HepG2 (cell line): Measurements from ENCODE around the gene MEG3. TPM values are rescaled to one million over a fixed set of nuclear protein-coding genes. Genes with fewer than 3 reads are reported as not detected.

Experiments
- ATAC-seq: fragments of 200-7000 bp; cut with Tn5 transposase; 3 replicates; pipeline ENCODE4 v1.9.1; 2020; ENCODE audit warnings: mild to moderate bottlenecking, moderate library complexity
- BruUV-seq: library from RNA; stranded (reverse); fragments of 400-500 nt; replicated peaks from 2 replicates; lab custom pipeline; 2021; lab: Mats Ljungman, UMichigan
- CTCF ChIA-PET: fragments of 300-600 bp; formaldehyde crosslinking; extraction: SDS; loops from one replicate; lab custom pipeline; 2021; ENCODE audit warnings: low total read pairs, inconsistent platforms, low intra/inter-chr PET ratio; lab: Yijun Ruan, JAX
- POLR2A ChIA-PET: fragments of 350-600 bp; sonication (Branson Sonifier 250); formaldehyde crosslinking; loops from one replicate; lab custom pipeline; 2020; ENCODE audit warnings: antibody characterized with exemption, inconsistent platforms; lab: Yijun Ruan, JAX
- DNase-seq: peaks from one replicate; pipeline ENCODE4 v3.0.0-alpha.2; 2015; ENCODE audit warnings: low spot score
- FAIRE-seq: peaks from 3 replicates; lab custom pipeline; 2011; peaks lifted over from hg19 to GRCh38; lab: Jason Lieb, UNC
- H2AFZ ChIP-seq: one replicate; pipeline ENCODE4 v1.6.1; 2011; ENCODE audit warnings: low read length, inconsistent platforms
- H3K27ac ChIP-seq: fragments of 300-600 bp; 3 replicates; pipeline ENCODE4 v1.8.0; 2011; ENCODE audit warnings: mixed run types, mild to moderate bottlenecking, mixed read lengths, low read length, inconsistent platforms; ENCODE audit not compliant: insufficient read depth; ENCODE audit errors: extremely low read length
- H3K27me3 ChIP-seq, 2 experiments: fragments of 200-600 bp in 1 of 2; 2 replicates in 1 of 2; 3 replicates in 1 of 2; pipeline versions ENCODE4 v1.6.0 to v1.8.0; 2011; ENCODE audit warnings: low read length in 2 of 2, mild to moderate bottlenecking in 2 of 2, moderate library complexity in 2 of 2, inconsistent platforms in 1 of 2; ENCODE audit not compliant: insufficient read depth in 2 of 2, control insufficient read depth in 1 of 2
- H3K36me3 ChIP-seq, 2 experiments: fragments of 200-600 bp in 1 of 2; replicated peaks in 1 of 2; 2 replicates in 1 of 2; 3 replicates in 1 of 2; pipeline versions ENCODE4 v1.5.1 to v1.8.0; 2011; ENCODE audit warnings: low read length in 2 of 2, inconsistent platforms in 1 of 2; ENCODE audit not compliant: insufficient read depth in 2 of 2, control insufficient read depth in 1 of 2
- H3K4me1 ChIP-seq: 2 replicates; pipeline ENCODE4 v1.5.1; 2012; ENCODE audit warnings: low read length, inconsistent platforms; ENCODE audit not compliant: insufficient read depth
- H3K4me2 ChIP-seq: 2 replicates; pipeline ENCODE4 v1.6.0; 2011; ENCODE audit warnings: low read depth, low read length, inconsistent platforms
- H3K4me3 ChIP-seq, 3 experiments: fragments of 200-600 bp in 1 of 3; sonication (generic), shearing (Covaris generic) in 1 of 3; replicated peaks in 1 of 3; 2 replicates each; pipeline ENCODE4 v1.5.1; 2011 to 2016; ENCODE audit warnings: low read length in 3 of 3, inconsistent platforms in 2 of 3, low read depth in 2 of 3, mild to moderate bottlenecking in 2 of 3, control low read depth in 1 of 3, mixed read lengths in 1 of 3; ENCODE audit not compliant: insufficient read depth in 1 of 3
- H3K79me2 ChIP-seq: one replicate; pipeline ENCODE4 v1.6.1; 2011; ENCODE audit warnings: low read length, inconsistent platforms; ENCODE audit not compliant: insufficient read depth
- H3K9ac ChIP-seq: 2 replicates; pipeline ENCODE4 v1.6.0; 2011; ENCODE audit warnings: mild to moderate bottlenecking, low read depth, low read length, inconsistent platforms; ENCODE audit not compliant: insufficient read depth
- H3K9me3 ChIP-seq: 2 replicates; pipeline ENCODE4 v1.5.1; 2012; ENCODE audit warnings: mild to moderate bottlenecking, low read length
- H4K20me1 ChIP-seq: 2 replicates; pipeline ENCODE4 v1.6.0; 2011; ENCODE audit warnings: inconsistent platforms, mild to moderate bottlenecking, low read length, moderate library complexity; ENCODE audit not compliant: insufficient read depth
- ATF7 ChIP-seq, 2 experiments: fragments of 450-650 bp in 1 of 2; sonication (generic) in 1 of 2; formaldehyde crosslinking in 1 of 2; IDR thresholded peaks; 2 replicates each; pipeline versions ENCODE4 v1.4.0 to v1.6.1; 2016 to 2020; ENCODE audit warnings: antibody characterized with exemption in 1 of 2, mild to moderate bottlenecking in 1 of 2, missing genetic modification reagents in 1 of 2
- CHD2 ChIP-seq: IDR thresholded peaks from 2 replicates; pipeline ENCODE4 v1.6.1; 2011; ENCODE audit warnings: low read depth, low read length, improper control_type of control experiment
- GTF2F1 ChIP-seq: fragments of 150-350 bp; IDR thresholded peaks from 2 replicates; pipeline ENCODE4 v1.6.1; 2014; ENCODE audit warnings: low read length
- HIVEP1 ChIP-seq: sonication (generic); formaldehyde crosslinking; IDR thresholded peaks from 2 replicates; pipeline ENCODE4 v1.4.0; 2020; ENCODE audit warnings: mild to moderate bottlenecking, missing genetic modification reagents
- KLF12 ChIP-seq: sonication (generic); formaldehyde crosslinking; IDR thresholded peaks from 2 replicates; pipeline ENCODE4 v1.4.0; 2020; ENCODE audit warnings: missing genetic modification reagents, borderline replicate concordance
- MXD4 ChIP-seq: IDR thresholded peaks from 2 replicates; pipeline ENCODE4 v1.6.1; 2016; ENCODE audit warnings: mild to moderate bottlenecking, missing biosample characterization, missing genetic modification reagents
- NFRKB ChIP-seq: fragments of 450-650 bp; IDR thresholded peaks from 2 replicates; pipeline ENCODE4 v1.6.1; 2017
- POGZ ChIP-seq: sonication (generic); formaldehyde crosslinking; IDR thresholded peaks from 2 replicates; pipeline ENCODE4 v1.4.0; 2020; ENCODE audit warnings: mild to moderate bottlenecking, missing genetic modification reagents
- SNRNP70 ChIP-seq: fragments of 200-400 bp; formaldehyde crosslinking; IDR thresholded peaks from 2 replicates; pipeline ENCODE4 v1.6.1; 2017; ENCODE audit warnings: mild to moderate bottlenecking, low read depth, low read length, moderate library complexity
- SOX6 ChIP-seq, 2 experiments: fragments of 450-650 bp in 1 of 2; sonication (generic) in 1 of 2; formaldehyde crosslinking in 1 of 2; IDR thresholded peaks; 2 replicates each; pipeline versions ENCODE4 v1.4.0 to v1.6.1; 2017 to 2020; ENCODE audit warnings: antibody characterized with exemption in 1 of 2, mild to moderate bottlenecking in 1 of 2, missing genetic modification reagents in 1 of 2
- TAF15 ChIP-seq: fragments of 200-400 bp; formaldehyde crosslinking; IDR thresholded peaks from one replicate; pipeline ENCODE4 v1.6.1; 2018; ENCODE audit warnings: mild to moderate bottlenecking, low read depth, low read length; ENCODE audit not compliant: poor library complexity, severe bottlenecking
- ZBTB7B ChIP-seq: sonication (generic); formaldehyde crosslinking; IDR thresholded peaks from 2 replicates; pipeline ENCODE4 v1.4.0; 2020; ENCODE audit warnings: missing genetic modification reagents
- ZNF354B ChIP-seq: sonication (generic); formaldehyde crosslinking; IDR thresholded peaks from 2 replicates; pipeline ENCODE4 v1.8.0; 2022; ENCODE audit warnings: mild to moderate bottlenecking, missing genetic modification reagents
- ZNF672 ChIP-seq: sonication (generic); formaldehyde crosslinking; IDR thresholded peaks from 2 replicates; pipeline ENCODE4 v1.8.1; 2022; ENCODE audit warnings: missing genetic modification reagents
- ZNF720 ChIP-seq: sonication (generic); formaldehyde crosslinking; IDR thresholded peaks from 2 replicates; pipeline ENCODE4 v1.4.0; 2020; ENCODE audit warnings: missing genetic modification reagents
- ZNF746 ChIP-seq: sonication (generic); formaldehyde crosslinking; IDR thresholded peaks from 2 replicates; pipeline ENCODE4 v1.8.0; 2022; ENCODE audit warnings: mild to moderate bottlenecking, missing genetic modification reagents
- ZNF891 ChIP-seq: sonication (generic); formaldehyde crosslinking; IDR thresholded peaks from 2 replicates; pipeline ENCODE4 v1.5.0; 2020; ENCODE audit warnings: mild to moderate bottlenecking, missing genetic modification reagents
- WGBS: methylation state at CpG from one replicate; pipeline ENCODE4 v1.1.6; 2017; ENCODE audit warnings: low lambda C conversion rate; 5-methylcytosine and 5-hydroxymethylcytosine counted together
- in situ Hi-C: cut with HindIII; loops from 2 replicates; pipeline ENCODE4 v1.10.0; 2017; ENCODE audit warnings: low pct_unique_long_range_greater_than_20kb; ENCODE audit not compliant: extremely low pct_ligation_motif_present
- intact Hi-C: fragments of 100-400 bp; cut with micrococcal nuclease; formaldehyde crosslinking; loops from one replicate; pipeline ENCODE4 v1.10.0; 2022; ENCODE audit not compliant: unreplicated experiment
- polyA plus RNA-seq, 8 experiments: library from polyadenylated mRNA; depleted of rRNA in 3 of 8; stranded (reverse) in 7 of 8; unstranded in 1 of 8; fragments of >200 nt; fragmentation: Illumina TruSeq in 4 of 8; extraction: Trizol in 4 of 8; gene quantifications; 2 replicates each; pipeline versions ENCODE4 v1.2.1 to v1.2.3, GENCODE V29; 2011 to 2016; ENCODE audit warnings: low read depth in 4 of 8, missing spikeins in 1 of 8, mixed read lengths in 1 of 8; ENCODE audit not compliant: insufficient read depth in 1 of 8
- total RNA-seq, 5 experiments: library from RNA; depleted of rRNA; stranded (reverse); fragments of >200 nt; fragmentation: Illumina TruSeq; extraction: Trizol; gene quantifications; 2 replicates each; pipeline ENCODE4 v1.2.3, GENCODE V29; 2016; ENCODE audit warnings: low read depth in 1 of 5
- TF ChIP-seq, protein P1 (sequence below): sonication (generic); formaldehyde crosslinking; IDR thresholded peaks from 2 replicates; pipeline ENCODE4 v1.5.0; 2020; ENCODE audit warnings: missing genetic modification reagents
- TF ChIP-seq, protein P2 (sequence below): sonication (generic); formaldehyde crosslinking; IDR thresholded peaks from 2 replicates; pipeline ENCODE4 v1.5.0; 2020; ENCODE audit warnings: missing genetic modification reagents
- TF ChIP-seq, protein P3 (sequence below): sonication (generic); formaldehyde crosslinking; IDR thresholded peaks from 2 replicates; pipeline ENCODE4 v1.4.0; 2020; ENCODE audit warnings: missing genetic modification reagents

Gene MEG3
- total and polyA plus RNA-seq, 2 of the 13 experiments (the other 11 are each of a cell fraction or from before 2014, with no cell fraction given): 0.17 TPM; not detected in 1

DNA sequence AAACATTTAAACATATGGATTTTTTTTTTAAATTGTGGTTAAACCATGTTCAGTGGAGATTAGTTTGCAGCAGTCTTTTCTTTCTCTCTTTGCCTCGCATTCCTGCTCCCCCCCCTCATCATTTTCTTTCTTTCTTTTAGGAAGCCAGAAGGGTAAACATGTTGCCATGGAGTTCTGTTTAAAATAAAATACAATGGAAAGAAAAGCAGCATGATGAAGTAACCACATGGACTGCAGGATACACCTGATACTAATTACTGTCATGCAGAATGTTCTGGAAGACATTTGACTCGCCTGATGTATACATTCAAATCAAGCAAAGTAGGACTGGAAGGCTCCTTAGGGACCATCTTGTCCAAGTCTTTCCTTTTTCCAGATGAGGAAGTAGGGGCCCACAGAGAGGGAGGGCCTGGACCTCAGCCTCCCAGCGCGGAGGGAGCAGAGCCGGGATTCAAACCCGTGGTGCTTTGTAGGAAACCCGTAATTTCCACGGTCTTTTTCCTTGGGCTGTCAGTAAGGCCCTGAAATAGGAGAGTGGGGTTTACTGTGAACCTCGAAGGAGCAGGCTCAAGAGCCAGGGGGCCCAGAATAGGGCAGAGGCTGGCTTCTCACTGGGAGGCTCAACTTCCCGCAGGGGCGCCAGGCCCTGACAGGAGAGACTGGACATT lies 2.4 kb upstream of the MEG3 start:
- ChIA-PET POLR2A (interaction anchor here (1.9 to 3.2 kb wide), 3 partner anchors 19 to 77 kb away, joined by 4 to 22 read pairs (median 6); no protein-coding TSS in a partner anchor), CTCF (no interaction called here)
- TF ChIP-seq, protein P1, sequence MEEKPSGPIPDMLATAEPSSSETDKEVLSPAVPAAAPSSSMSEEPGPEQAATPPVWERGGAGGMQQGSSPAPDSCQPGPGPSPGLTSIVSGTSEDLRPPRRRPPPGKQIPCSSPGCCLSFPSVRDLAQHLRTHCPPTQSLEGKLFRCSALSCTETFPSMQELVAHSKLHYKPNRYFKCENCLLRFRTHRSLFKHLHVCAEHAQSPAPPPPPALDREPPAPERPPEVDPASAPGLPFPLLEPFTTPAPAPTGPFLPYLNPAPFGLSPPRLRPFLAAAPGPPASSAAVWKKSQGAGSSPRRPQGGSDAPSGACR: no peak
- TF ChIP-seq, protein P2, sequence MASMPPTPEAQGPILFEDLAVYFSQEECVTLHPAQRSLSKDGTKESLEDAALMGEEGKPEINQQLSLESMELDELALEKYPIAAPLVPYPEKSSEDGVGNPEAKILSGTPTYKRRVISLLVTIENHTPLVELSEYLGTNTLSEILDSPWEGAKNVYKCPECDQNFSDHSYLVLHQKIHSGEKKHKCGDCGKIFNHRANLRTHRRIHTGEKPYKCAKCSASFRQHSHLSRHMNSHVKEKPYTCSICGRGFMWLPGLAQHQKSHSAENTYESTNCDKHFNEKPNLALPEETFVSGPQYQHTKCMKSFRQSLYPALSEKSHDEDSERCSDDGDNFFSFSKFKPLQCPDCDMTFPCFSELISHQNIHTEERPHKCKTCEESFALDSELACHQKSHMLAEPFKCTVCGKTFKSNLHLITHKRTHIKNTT (CRISPR knock-in tag): no peak
- TF ChIP-seq ZNF746: no peak
- no peak for TF ChIP-seq SOX6 (IDR thresholded peaks at IDR 0.05)
- TF ChIP-seq SOX6 (CRISPR knock-in tag; IDR thresholded peaks at IDR 0.05): no peak
- no peak for TF ChIP-seq POGZ (CRISPR knock-in tag)
- TF ChIP-seq KLF12 (CRISPR knock-in tag): no peak
- TF ChIP-seq TAF15: no peak
- TF ChIP-seq, protein P3, sequence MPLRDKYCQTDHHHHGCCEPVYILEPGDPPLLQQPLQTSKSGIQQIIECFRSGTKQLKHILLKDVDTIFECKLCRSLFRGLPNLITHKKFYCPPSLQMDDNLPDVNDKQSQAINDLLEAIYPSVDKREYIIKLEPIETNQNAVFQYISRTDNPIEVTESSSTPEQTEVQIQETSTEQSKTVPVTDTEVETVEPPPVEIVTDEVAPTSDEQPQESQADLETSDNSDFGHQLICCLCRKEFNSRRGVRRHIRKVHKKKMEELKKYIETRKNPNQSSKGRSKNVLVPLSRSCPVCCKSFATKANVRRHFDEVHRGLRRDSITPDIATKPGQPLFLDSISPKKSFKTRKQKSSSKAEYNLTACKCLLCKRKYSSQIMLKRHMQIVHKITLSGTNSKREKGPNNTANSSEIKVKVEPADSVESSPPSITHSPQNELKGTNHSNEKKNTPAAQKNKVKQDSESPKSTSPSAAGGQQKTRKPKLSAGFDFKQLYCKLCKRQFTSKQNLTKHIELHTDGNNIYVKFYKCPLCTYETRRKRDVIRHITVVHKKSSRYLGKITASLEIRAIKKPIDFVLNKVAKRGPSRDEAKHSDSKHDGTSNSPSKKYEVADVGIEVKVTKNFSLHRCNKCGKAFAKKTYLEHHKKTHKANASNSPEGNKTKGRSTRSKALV (CRISPR knock-in tag): no peak
- no peak for TF ChIP-seq ZBTB7B (CRISPR knock-in tag)
- TF ChIP-seq ZNF891 (CRISPR knock-in tag): no peak
- TF ChIP-seq MXD4 (CRISPR knock-in tag): no peak
- no peak for TF ChIP-seq CHD2
- TF ChIP-seq HIVEP1 (CRISPR knock-in tag): no peak
- no peak for TF ChIP-seq ZNF720 (CRISPR knock-in tag)
- TF ChIP-seq NFRKB: no peak
- TF ChIP-seq ZNF672: no peak
- TF ChIP-seq SNRNP70: no peak
- no peak for TF ChIP-seq ZNF354B
- no peak for TF ChIP-seq ATF7 (IDR thresholded peaks at IDR 0.05)
- TF ChIP-seq ATF7 (CRISPR knock-in tag; IDR thresholded peaks at IDR 0.05): no peak
- TF ChIP-seq GTF2F1: no peak
- Histone ChIP-seq H3K79me2 (no peaks in the 10 kb centered on the region), H3K4me1 (peaks cover 55% of the 10 kb centered on the region), H3K27me3 (no peaks in the 10 kb centered on the region), H4K20me1 (no peaks in the 10 kb centered on the region), H3K9ac (no peak overlapping the region), H2AFZ (no peak overlapping the region), H3K4me3 (no peak overlapping the region), H3K36me3 (no peaks in the 10 kb centered on the region), H3K4me2 (no peak overlapping the region), H3K9me3 (peaks cover 4% of the 10 kb centered on the region; the same call in 1 of the 2 replicates), H3K27ac (no peak overlapping the region)
- 98% methylated on average over 10 of the region's 11 CpGs for WGBS
- FAIRE-seq: no peak
- no peak for DNase-seq
- no TSS peak for BruUV-seq
- no peak for ATAC-seq
- intact Hi-C loops: no loop called here
- in situ Hi-C loops: no loop called here
